Body of pancreas (tissue), 4 donors: ENCODE results near the gene NOL6. TPM values are rescaled to one million over a fixed set of nuclear protein-coding genes. Genes with fewer than 3 reads are reported as not detected.

Experiments
- ATAC-seq: fragments of 150-250 bp; one replicate; pipeline ENCODE4 v1.9.1; 2016
- DNase-seq, 4 donors: peaks; one replicate each; pipeline ENCODE4 v3.0.0-alpha.2; 2019
- H3K27ac ChIP-seq, 4 donors: fragments of 200-600 bp; sonication (generic); 1 replicate in 3 of 4; 2 replicates in 1 of 4; pipeline versions ENCODE4 v1.5.1 to v1.6.1; 2016 to 2019; ENCODE audit warnings: mild to moderate bottlenecking in 1 of 4, mixed read lengths in 1 of 4, moderate library complexity in 1 of 4
- H3K27me3 ChIP-seq, 2 donors: fragments of 200-600 bp; sonication (generic); one replicate each; pipeline ENCODE4 v1.6.0; 2016; ENCODE audit warnings: mild to moderate bottlenecking in 1 of 2
- H3K36me3 ChIP-seq, 2 donors: fragments of 200-600 bp; sonication (generic); replicated peaks in 1 of 2; 2 replicates each; pipeline ENCODE4 v1.5.1; 2016; ENCODE audit warnings: low read depth in 2 of 2; ENCODE audit not compliant: insufficient read depth in 1 of 2
- H3K4me1 ChIP-seq: fragments of 200-600 bp; sonication (generic); one replicate; pipeline ENCODE4 v1.6.0; 2016
- H3K4me3 ChIP-seq, 2 donors: fragments of 200-600 bp; sonication (generic); 1 replicate in 1 of 2; 2 replicates in 1 of 2; pipeline ENCODE4 v1.5.1; 2016 to 2019
- H3K9me3 ChIP-seq, 3 donors: fragments of 200-600 bp; sonication (generic); 1 replicate in 2 of 3; 2 replicates in 1 of 3; pipeline ENCODE4 v1.5.1; 2016
- CTCF ChIP-seq, 7 experiments: fragments of 450-650 bp in 4 of 7; fragments of 200-600 bp in 3 of 7; sonication (generic) in 3 of 7; IDR thresholded peaks; one replicate each; pipeline ENCODE4 v1.5.1; 2016 to 2019; ENCODE audit warnings: antibody characterized with exemption in 7 of 7
- POLR2A ChIP-seq, 3 donors: fragments of 450-650 bp; IDR thresholded peaks; one replicate each; pipeline ENCODE4 v1.6.1; 2016; ENCODE audit warnings: antibody characterized with exemption in 3 of 3, mild to moderate bottlenecking in 2 of 3
- WGBS, 2 donors: methylation state at CpG; one replicate each; pipeline ENCODE4 v1.1.5; 2017; 5-methylcytosine and 5-hydroxymethylcytosine counted together
- intact Hi-C: fragments of 100-400 bp; cut with DNase I; formaldehyde crosslinking; loops from one replicate; pipeline ENCODE4 v1.15.1; 2023
- total RNA-seq, 2 donors: library from RNA; depleted of rRNA; stranded (reverse); fragments of >200 nt; gene quantifications; one replicate each; pipeline ENCODE4 v1.1.0, GENCODE V29; 2016

The NOL6 gene
- total RNA-seq, 2 donors from 2014 or later: 14.8 to 23.1 TPM

- intact Hi-C loops: loop anchor here (5.0 to 10.0 kb wide), 2 partner anchors 64 to 91 kb away; partner anchors contain the start of gene AQP7
- TF ChIP-seq CTCF (IDR thresholded peaks at IDR 0.05) (no peak), POLR2A (IDR thresholded peaks at IDR 0.05) (no peak)
- no peaks in the 10 kb centered on the region for H3K4me1 ChIP-seq
- no peak overlapping the region for H3K4me3 ChIP-seq
- peak in 1 of 4 donors; percentile 12 for DNase-seq
- 94 to 95% methylated on average over 20 to 27 of the region's 27 CpGs for WGBS, 2 donors
- peaks cover 27 to 65% of the 10 kb centered on the region in 2 donors for H3K36me3 ChIP-seq
- no peak for ATAC-seq
- no peak overlapping the region for H3K27ac ChIP-seq
- no peaks in the 10 kb centered on the region for H3K9me3 ChIP-seq
- no peaks in the 10 kb centered on the region for H3K27me3 ChIP-seq
These were observed 7.8 kb downstream of the NOL6 start for GRCh38 chr9:33465596-33466564.

GRCh38 chr9:33465096-33465495 is 8.6 kb downstream of the NOL6 start:
- no peak for DNase-seq
- H3K36me3 ChIP-seq: peaks cover 27 to 65% of the 10 kb centered on the region in 2 donors
- H3K4me1 ChIP-seq: no peaks in the 10 kb centered on the region
- no peaks in the 10 kb centered on the region for H3K27me3 ChIP-seq
- intact Hi-C loops: loop anchor here (5.0 to 10.0 kb wide), 2 partner anchors 63 to 90 kb away; partner anchors contain the start of gene AQP7
- no peak for ATAC-seq
- 91 to 93% methylated on average over 6 to 9 of the region's 9 CpGs for WGBS, 2 donors
- no peaks in the 10 kb centered on the region for H3K9me3 ChIP-seq
- no peak overlapping the region for H3K27ac ChIP-seq
- H3K4me3 ChIP-seq: no peak overlapping the region
- TF ChIP-seq POLR2A (IDR thresholded peaks at IDR 0.05) (no peak), CTCF (IDR thresholded peaks at IDR 0.05) (no peak)

GRCh38 chr9:33464045-33464636 is 9.6 kb downstream of the NOL6 start:
- H3K36me3 ChIP-seq: peaks cover 27 to 56% of the 10 kb centered on the region in 2 donors
- H3K27ac ChIP-seq: no peak overlapping the region
- WGBS, 2 donors: 85 to 94% methylated on average over 14 of the region's 14 CpGs
- TF ChIP-seq POLR2A (IDR thresholded peaks at IDR 0.05) (no peak), CTCF (IDR thresholded peaks at IDR 0.05) (no peak)
- no peaks in the 10 kb centered on the region for H3K27me3 ChIP-seq
- H3K9me3 ChIP-seq: no peaks in the 10 kb centered on the region
- ATAC-seq (no peak), DNase-seq (no peak)
- H3K4me3 ChIP-seq: no peak overlapping the region
- intact Hi-C loops: loop anchor here (10.0 kb wide), 1 partner anchor 89 kb away; no protein-coding TSS in a partner anchor
- no peaks in the 10 kb centered on the region for H3K4me1 ChIP-seq

GRCh38 chr9:33463151-33463550 is 10.6 kb downstream of the NOL6 start:
- Histone ChIP-seq H3K27ac (no peak overlapping the region), H3K4me1 (peaks cover 9% of the 10 kb centered on the region), H3K4me3 (no peak overlapping the region), H3K27me3 (no peaks in the 10 kb centered on the region), H3K9me3 (no peaks in the 10 kb centered on the region), H3K36me3 (peaks cover 18 to 47% of the 10 kb centered on the region in 2 donors)
- no peak for TF ChIP-seq POLR2A (IDR thresholded peaks at IDR 0.05)
- no peak for TF ChIP-seq CTCF (IDR thresholded peaks at IDR 0.05)
- WGBS, 2 donors: 86 to 94% methylated on average over 15 of the region's 15 CpGs
- intact Hi-C loops: loop anchor here (10.0 kb wide), 1 partner anchor 88 kb away; no protein-coding TSS in a partner anchor
- no peak for DNase-seq
- ATAC-seq: no peak
